Esophagus muscularis mucosa (tissue), 4 donors: Measurements from ENCODE around the gene PSMG4. TPM values are rescaled to one million over a fixed set of nuclear protein-coding genes. Genes with fewer than 3 reads are reported as not detected.

ENCODE experiments used
- DNase-seq: peaks from one replicate; pipeline ENCODE4 v3.0.0-alpha.2; 2017; ENCODE audit errors: extremely low spot score
- H3K27ac ChIP-seq, 4 donors: fragments of 200-600 bp; sonication (generic); replicated peaks in 1 of 4; 1 replicate in 3 of 4; 2 replicates in 1 of 4; pipeline ENCODE4 v1.5.1; 2016 to 2019; ENCODE audit warnings: mild to moderate bottlenecking in 1 of 4
- H3K27me3 ChIP-seq, 4 donors: fragments of 200-600 bp; sonication (generic); one replicate each; pipeline versions ENCODE4 v1.5.1 to v1.6.0; 2016 to 2019
- H3K36me3 ChIP-seq, 4 donors: fragments of 200-600 bp; sonication (generic); one replicate each; pipeline ENCODE4 v1.5.1; 2016 to 2019
- H3K4me1 ChIP-seq, 4 donors: fragments of 200-600 bp; sonication (generic); one replicate each; pipeline ENCODE4 v1.5.1; 2016 to 2019
- H3K4me3 ChIP-seq, 4 donors: fragments of 200-600 bp; sonication (generic); 1 replicate in 2 of 4; 2 replicates in 2 of 4; pipeline ENCODE4 v1.5.1; 2016 to 2019; ENCODE audit warnings: mild to moderate bottlenecking in 4 of 4, moderate library complexity in 1 of 4
- H3K9me3 ChIP-seq, 4 donors: fragments of 200-600 bp; sonication (generic); 1 replicate in 3 of 4; 2 replicates in 1 of 4; pipeline ENCODE4 v1.5.1; 2016 to 2019
- CTCF ChIP-seq, 3 experiments: fragments of 200-600 bp in 2 of 3; fragments of 450-650 bp in 1 of 3; sonication (generic) in 2 of 3; IDR thresholded peaks; one replicate each; pipeline ENCODE4 v1.5.1; 2017 to 2019; ENCODE audit warnings: antibody characterized with exemption in 3 of 3, mild to moderate bottlenecking in 2 of 3, moderate library complexity in 1 of 3
- EP300 ChIP-seq: sonication (generic); formaldehyde crosslinking; IDR thresholded peaks from one replicate; pipeline ENCODE4 v1.6.1; 2017; ENCODE audit warnings: antibody characterized with exemption
- POLR2A ChIP-seq: fragments of 450-650 bp; IDR thresholded peaks from one replicate; pipeline ENCODE4 v1.6.1; 2017; ENCODE audit warnings: antibody characterized with exemption, moderate library complexity, mild to moderate bottlenecking, low read depth
- POLR2AphosphoS5 ChIP-seq, 2 donors: sonication (generic); formaldehyde crosslinking; IDR thresholded peaks; one replicate each; pipeline ENCODE4 v1.6.1; 2017; ENCODE audit warnings: antibody characterized with exemption in 2 of 2
- WGBS: methylation state at CpG from one replicate; pipeline ENCODE4 v1.1.5; 2018; 5-methylcytosine and 5-hydroxymethylcytosine counted together
- intact Hi-C: fragments of 100-400 bp; cut with DNase I; formaldehyde crosslinking; loops from one replicate; pipeline ENCODE4 v1.15.1; 2023
- total RNA-seq, 4 donors: library from RNA; depleted of rRNA; stranded (reverse); fragments of >200 nt; gene quantifications; one replicate each; pipeline versions ENCODE4 v1.1.0 to v1.2.1, GENCODE V29; 2016

Gene PSMG4
- total RNA-seq, 4 donors from 2014 or later: 21.4 to 28.6 (median 25.7) TPM

- WGBS: 94% methylated on average over 6 of the region's 6 CpGs
- intact Hi-C loops: no loop called here
- Histone ChIP-seq H3K27ac (peak overlapping the region; percentile 59 to 79 (median 72)), H3K4me3 (no peak overlapping the region), H3K36me3 (no peaks in the 10 kb centered on the region), H3K4me1 (peaks cover 0 to 40% (median 34%) of the 10 kb centered on the region in 4 donors), H3K9me3 (no peaks in the 10 kb centered on the region), H3K27me3 (no peaks in the 10 kb centered on the region)
- no peak for DNase-seq
- TF ChIP-seq CTCF (IDR thresholded peaks at IDR 0.05): no peak
- no peak for TF ChIP-seq POLR2A
- no peak for TF ChIP-seq POLR2AphosphoS5 (IDR thresholded peaks at IDR 0.05)
- TF ChIP-seq EP300: no peak
These were observed 46.5 kb upstream of the PSMG4 start for GRCh38 chr6:3212261-3212660.

GRCh38 chr6:3213334-3213695, 45.4 kb upstream of the PSMG4 start:
- Histone ChIP-seq H3K27me3 (no peaks in the 10 kb centered on the region), H3K4me3 (no peak overlapping the region), H3K27ac (no peak overlapping the region), H3K36me3 (no peaks in the 10 kb centered on the region), H3K9me3 (no peaks in the 10 kb centered on the region), H3K4me1 (peaks cover 0 to 37% (median 27%) of the 10 kb centered on the region in 4 donors)
- DNase-seq: no peak
- intact Hi-C loops: no loop called here
- WGBS: 92% methylated on average over 2 of the region's 2 CpGs
- TF ChIP-seq POLR2AphosphoS5 (IDR thresholded peaks at IDR 0.05): no peak
- TF ChIP-seq EP300: no peak
- TF ChIP-seq CTCF (IDR thresholded peaks at IDR 0.05): no peak
- TF ChIP-seq POLR2A: no peak

- Histone ChIP-seq H3K4me3 (no peak overlapping the region), H3K9me3 (no peaks in the 10 kb centered on the region), H3K27me3 (no peaks in the 10 kb centered on the region), H3K27ac (no peak overlapping the region), H3K4me1 (peaks cover 0 to 23% (median 15%) of the 10 kb centered on the region in 4 donors), H3K36me3 (no peaks in the 10 kb centered on the region)
- DNase-seq: no peak
- intact Hi-C loops: no loop called here
- TF ChIP-seq CTCF (IDR thresholded peaks at IDR 0.05) (no peak), POLR2A (no peak)
- whole genome bisulfite sequencing: 56% methylated on average over 3 of the region's 3 CpGs
These were observed 43.8 kb upstream of the PSMG4 start for GRCh38 chr6:3214898-3215297.

GRCh38 chr6:3217286-3217685, 41.5 kb upstream of the PSMG4 start:
- no peak for DNase-seq
- no peaks in the 10 kb centered on the region for H3K36me3 ChIP-seq
- H3K27ac ChIP-seq: no peak overlapping the region
- TF ChIP-seq POLR2A (no peak), POLR2AphosphoS5 (IDR thresholded peaks at IDR 0.05) (no peak), CTCF (IDR thresholded peaks at IDR 0.05) (no peak), EP300 (no peak)
- 96% methylated on average over 2 of the region's 2 CpGs for WGBS
- H3K4me1 ChIP-seq: peaks cover 0 to 3% (median under 1%) of the 10 kb centered on the region in 4 donors
- intact Hi-C loops: no loop called here
- no peak overlapping the region for H3K4me3 ChIP-seq
- H3K9me3 ChIP-seq: no peaks in the 10 kb centered on the region
- H3K27me3 ChIP-seq: no peaks in the 10 kb centered on the region

- TF ChIP-seq POLR2A: no peak
- no peak for TF ChIP-seq EP300
- no peak for TF ChIP-seq CTCF (IDR thresholded peaks at IDR 0.05)
- TF ChIP-seq POLR2AphosphoS5 (IDR thresholded peaks at IDR 0.05): no peak
- H3K27ac ChIP-seq: no peak overlapping the region
- DNase-seq: no peak
- no peaks in the 10 kb centered on the region for H3K4me1 ChIP-seq
- WGBS: 91% methylated on average over 10 of the region's 10 CpGs
- H3K27me3 ChIP-seq: no peaks in the 10 kb centered on the region
- no peaks in the 10 kb centered on the region for H3K9me3 ChIP-seq
- no peaks in the 10 kb centered on the region for H3K36me3 ChIP-seq
- no peak overlapping the region for H3K4me3 ChIP-seq
- intact Hi-C loops: no loop called here
These were observed 40.5 kb upstream of the PSMG4 start for GRCh38 chr6:3218266-3218665.
